ENCODE data around the gene IGFLR1.

Gene IGFLR1

GRCh38 chr19:35755550-35756376 lies 13.5 kb upstream of the IGFLR1 start:
- DNase-seq: peak; percentile 87

GRCh38 chr19:35755131-35755549 lies 12.9 kb upstream of the IGFLR1 start:
- DNase-seq: no peak

DNA sequence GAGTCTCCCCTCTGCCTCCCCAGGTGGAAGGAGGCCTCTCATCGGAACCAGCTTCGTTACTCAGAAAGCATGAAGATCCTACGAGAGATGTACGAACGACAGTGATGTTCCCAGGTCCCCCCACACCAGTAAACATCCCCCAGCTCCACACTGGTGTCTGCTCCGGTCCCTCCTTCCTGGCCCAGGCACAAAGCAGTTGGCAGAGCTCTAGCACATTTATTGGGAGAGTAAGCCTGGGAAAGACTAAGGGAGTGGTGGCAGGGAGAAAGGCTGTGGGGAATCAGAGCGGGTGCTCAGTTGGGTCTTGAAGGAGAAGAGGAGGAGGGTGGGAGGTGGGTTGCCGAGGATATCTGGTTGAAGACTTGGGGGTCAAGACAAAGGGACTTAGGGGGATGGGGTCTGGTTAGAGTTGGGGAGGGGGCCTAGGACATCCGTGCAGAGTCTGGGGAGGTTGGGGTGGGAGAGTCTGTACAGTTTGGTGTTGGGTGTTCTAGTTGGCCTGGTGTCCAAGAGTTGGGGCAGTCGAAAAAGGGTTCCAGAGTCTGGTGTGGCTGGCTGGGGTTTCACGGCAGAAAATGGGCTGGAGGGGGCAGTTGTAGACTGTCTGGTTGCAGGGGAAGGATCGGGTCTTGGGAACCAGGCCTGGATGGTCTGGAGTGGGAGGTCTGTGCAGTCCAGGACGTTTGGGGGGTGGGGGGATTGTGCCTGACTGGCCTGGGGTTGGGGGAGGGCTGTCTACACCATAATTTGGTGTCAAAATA lies 12.3 kb upstream of the IGFLR1 start:
- no peak for DNase-seq

GRCh38 chr19:35753634-35754369 lies 11.6 kb upstream of the IGFLR1 start:
- DNase-seq: no peak

- no peak for DNase-seq
Measured at GRCh38 chr19:35752746-35753350, 10.6 kb upstream of the IGFLR1 start.

- DNase-seq: no peak
Measured at GRCh38 chr19:35751839-35752745, 9.8 kb upstream of the IGFLR1 start.

DNA sequence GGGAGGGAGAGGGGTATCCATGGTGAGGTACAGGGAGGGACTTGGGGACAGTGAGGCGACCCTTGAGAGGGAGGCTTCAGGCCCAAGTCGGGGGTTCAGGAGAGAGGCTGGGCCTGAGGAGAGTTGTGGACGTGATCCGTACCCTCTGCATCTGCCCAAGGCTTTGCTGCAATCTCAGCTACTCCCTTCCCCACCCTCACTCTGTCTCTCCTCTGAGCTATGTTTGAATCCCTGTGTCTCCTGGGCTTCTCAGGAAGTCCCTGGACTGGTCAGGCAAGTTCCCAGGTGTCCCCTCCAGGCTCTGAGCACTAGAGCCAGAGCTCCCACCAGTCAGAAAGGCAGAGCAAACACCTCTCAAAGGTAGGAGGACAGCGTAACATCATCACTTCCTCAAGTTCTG lies 7.9 kb upstream of the IGFLR1 start:
- no peak for DNase-seq

DNA sequence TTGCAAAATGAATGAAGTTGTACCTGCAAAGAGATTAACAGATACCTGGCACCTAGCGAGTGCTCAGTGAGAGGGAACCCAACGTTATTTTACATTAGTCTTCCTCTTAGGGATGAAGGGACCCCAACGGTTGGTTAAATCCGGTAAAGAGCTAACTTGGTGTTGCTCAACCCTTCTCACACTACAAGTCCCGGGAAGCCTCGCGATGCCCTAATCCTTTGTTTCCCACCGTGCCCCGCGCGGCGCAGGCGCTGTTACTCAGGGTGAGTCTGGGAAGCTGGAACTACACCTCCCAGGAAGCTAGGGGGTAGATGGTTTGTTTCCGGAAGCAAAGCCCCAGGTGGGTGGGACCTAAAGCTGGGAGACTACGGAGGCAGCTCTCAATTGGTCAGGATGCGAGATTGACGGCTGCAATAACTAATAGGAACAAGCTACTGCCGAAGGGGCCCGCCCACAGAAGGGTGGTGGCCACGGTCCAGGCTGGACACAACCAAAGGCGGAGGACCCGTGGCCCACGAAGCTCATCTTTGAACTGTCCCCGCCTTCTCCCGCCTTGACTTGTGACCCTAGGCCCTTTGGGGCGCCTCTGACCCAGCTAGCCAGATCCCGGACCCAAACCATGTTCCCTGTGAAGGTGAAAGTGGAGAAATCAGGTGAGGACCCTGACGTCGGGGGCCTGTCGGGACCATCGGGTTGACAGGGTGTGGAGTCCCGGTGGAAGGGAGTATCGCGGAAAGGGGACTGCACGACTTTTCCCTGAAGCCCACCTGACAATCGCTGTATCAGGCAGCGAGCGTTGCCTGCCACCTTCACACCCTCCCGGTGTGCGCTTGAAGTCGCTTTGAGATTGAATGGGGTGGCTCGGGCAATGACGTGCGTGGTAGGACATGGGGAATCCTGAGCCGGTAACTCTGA lies 6.1 kb upstream of the IGFLR1 start, which contains the start of gene LIN37:
Gene LIN37 (plus strand): TSS at position 471 of the 915 bp plus-strand sequence. CDS start 149 bp downstream, at position 620.
- peak; percentile 100 for DNase-seq

GRCh38 chr19:35746531-35746930 lies 4.3 kb upstream of the IGFLR1 start:
- no peak for DNase-seq

DNA sequence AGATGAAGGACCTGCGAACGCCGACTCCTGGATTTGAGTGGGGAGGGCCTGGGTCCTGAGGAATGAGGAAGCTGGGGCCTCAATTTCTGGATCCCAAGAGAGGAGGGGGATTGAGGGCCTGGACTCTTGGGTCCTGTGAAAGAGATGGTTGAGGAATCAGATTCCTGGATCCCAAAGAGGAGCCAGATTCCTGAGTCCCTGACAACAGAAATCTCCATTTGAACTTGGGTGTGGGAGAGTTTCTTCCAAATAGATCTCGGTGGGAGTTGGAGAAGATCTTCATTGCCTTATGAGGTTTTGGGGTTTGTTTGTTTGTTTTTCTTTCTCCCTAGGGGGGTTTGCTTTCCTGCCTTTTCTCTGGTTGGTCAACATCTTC lies 3.8 kb upstream of the IGFLR1 start:
- no peak for DNase-seq

- peak; percentile 99 for DNase-seq
Measured at GRCh38 chr19:35745328-35746086, 3.3 kb upstream of the IGFLR1 start, which contains the start of the genes PSENEN and U2AF1L4. Gene PSENEN (plus strand): TSS chr19:35745651. CDS start chr19:35745931, 280 bp downstream. Gene U2AF1L4 (minus strand): TSS chr19:35745418. CDS start chr19:35745391, 27 bp downstream.

GRCh38 chr19:35744430-35745327 lies 2.4 kb upstream of the IGFLR1 start:
- peak; percentile 97 for DNase-seq

GRCh38 chr19:35743640-35744429 lies 1.6 kb upstream of the IGFLR1 start:
- no peak for DNase-seq

DNA sequence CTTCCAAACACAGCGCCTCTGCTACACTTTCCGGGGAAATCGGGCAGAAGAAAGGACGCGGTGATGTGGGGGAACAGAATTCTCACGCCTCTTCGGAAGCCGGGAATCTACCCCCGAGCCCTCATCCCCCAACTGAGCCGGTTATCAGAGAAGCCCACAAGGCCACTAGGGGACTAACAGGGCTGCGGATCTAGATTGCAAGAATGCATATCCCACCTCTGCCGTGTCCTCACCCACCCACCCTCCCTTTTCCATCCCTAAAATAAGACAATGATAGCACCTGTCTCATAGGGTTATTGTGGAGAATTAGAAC lies 1.1 kb downstream of the IGFLR1 start:
- no peak for DNase-seq

- peak; percentile 99 for DNase-seq
Measured at GRCh38 chr19:35740423-35741202, 1.6 kb downstream of the IGFLR1 start.

GRCh38 chr19:35740108-35740422 lies 2.2 kb downstream of the IGFLR1 start:
- no peak for DNase-seq

All from activated effector memory CD4-positive, alpha-beta T cell treated with anti-CD3 and anti-CD28 coated beads, Interleukin-2, amount 50 U/mL, for 16 hours (primary cell).